ENCODE results near the gene LAPTM4A. TPM values are rescaled to one million over a fixed set of nuclear protein-coding genes. Genes with fewer than 3 reads are reported as not detected.
"Not testable (repeated sequence)": the region's sequence is repeated elsewhere in the genome, so short reads cannot be mapped to it uniquely, and the experiment has no call there.

The LAPTM4A gene
- total RNA-seq, 1 experiment from 2014 or later: 160 TPM

GRCh38 chr2:20091305-20091991 is 40.0 kb upstream of the LAPTM4A start:
- intact Hi-C loops (cut with micrococcal nuclease): no loop called here
- H3K9me3 Mint-ChIP-seq (ENCODE audit: unreplicated experiment): no peaks in the 10 kb centered on the region
- no peak for TF ChIP-seq CTCF (IDR thresholded peaks at IDR 0.05; ENCODE audit: unreplicated experiment)
- CTCF ChIA-PET: interaction anchor here (0.7 to 9.1 kb wide), 4 partner anchors 22 to 154 kb away, joined by 3 to 205 read pairs (median 24); no protein-coding TSS in a partner anchor
- no peaks in the 10 kb centered on the region for H3K27me3 Mint-ChIP-seq (ENCODE audit: insufficient read depth, unreplicated experiment)
- BruUV-seq (replicated peaks): TSS peak; percentile 69
- no peaks in the 10 kb centered on the region for H3K36me3 Mint-ChIP-seq (ENCODE audit: insufficient read depth, unreplicated experiment)
- H3K4me3 Mint-ChIP-seq (ENCODE audit: unreplicated experiment): peak overlapping the region; percentile 61
- H3K4me1 Mint-ChIP-seq (ENCODE audit: insufficient read depth, unreplicated experiment): peaks cover 41% of the 10 kb centered on the region
- peak overlapping the region; percentile 49 for H3K27ac Mint-ChIP-seq (ENCODE audit: low read depth, unreplicated experiment)
- DNase-seq (ENCODE audit: unreplicated experiment): peak; percentile 71
- POLR2A ChIA-PET: interaction anchor here (0.5 to 7.2 kb wide), 12 partner anchors 19 to 134 kb away, joined by 3 to 83 read pairs (median 5); partner anchors contain the start of genes LAPTM4A and SDC1

GRCh38 chr2:20089715-20090464 is 38.5 kb upstream of the LAPTM4A start:
- intact Hi-C loops (cut with micrococcal nuclease): no loop called here
- no peak for DNase-seq (ENCODE audit: unreplicated experiment)
- no peaks in the 10 kb centered on the region for H3K9me3 Mint-ChIP-seq (ENCODE audit: unreplicated experiment)
- no peak overlapping the region for H3K4me3 Mint-ChIP-seq (ENCODE audit: unreplicated experiment)
- no peak for TF ChIP-seq CTCF (IDR thresholded peaks at IDR 0.05; ENCODE audit: unreplicated experiment)
- CTCF ChIA-PET: interaction anchor here (0.5 to 9.1 kb wide), 4 partner anchors 48 to 130 kb away, joined by 3 to 205 read pairs (median 4); no protein-coding TSS in a partner anchor
- H3K27ac Mint-ChIP-seq (ENCODE audit: low read depth, unreplicated experiment): no peak overlapping the region
- H3K36me3 Mint-ChIP-seq (ENCODE audit: insufficient read depth, unreplicated experiment): no peaks in the 10 kb centered on the region
- H3K27me3 Mint-ChIP-seq (ENCODE audit: insufficient read depth, unreplicated experiment): no peaks in the 10 kb centered on the region
- H3K4me1 Mint-ChIP-seq (ENCODE audit: insufficient read depth, unreplicated experiment): peaks cover 41% of the 10 kb centered on the region
- POLR2A ChIA-PET: interaction anchor here (0.6 to 7.2 kb wide), 4 partner anchors 13 to 90 kb away, joined by 3 to 83 read pairs (median 6); partner anchors contain the start of gene LAPTM4A
- BruUV-seq (replicated peaks): no TSS peak

- intact Hi-C loops (cut with micrococcal nuclease): loop anchor here (2.0 kb wide), 1 partner anchor 17 kb away; no protein-coding TSS in a partner anchor
- not testable (repeated sequence) for BruUV-seq (replicated peaks); H3K4me3 Mint-ChIP-seq (ENCODE audit: unreplicated experiment); H3K27me3 Mint-ChIP-seq (ENCODE audit: insufficient read depth, unreplicated experiment); H3K4me1 Mint-ChIP-seq (ENCODE audit: insufficient read depth, unreplicated experiment); H3K9me3 Mint-ChIP-seq (ENCODE audit: unreplicated experiment); H3K36me3 Mint-ChIP-seq (ENCODE audit: insufficient read depth, unreplicated experiment); H3K27ac Mint-ChIP-seq (ENCODE audit: low read depth, unreplicated experiment)
- DNase-seq (ENCODE audit: unreplicated experiment): peak; percentile 75
- POLR2A ChIA-PET: interaction anchor here (0.6 to 1.6 kb wide), 7 partner anchors 12 to 966 kb away, joined by 3 to 10 read pairs (median 4); partner anchors contain the start of genes LAPTM4A and WDR35
- CTCF ChIA-PET: interaction anchor here (0.9 to 1.8 kb wide), 3 partner anchors 13 to 34 kb away, joined by 3 to 5 read pairs (median 4); partner anchors contain the start of gene LAPTM4A
Observed at GRCh38 chr2:20085909-20086308, 34.5 kb upstream of the LAPTM4A start.

- H3K4me1 Mint-ChIP-seq (ENCODE audit: insufficient read depth, unreplicated experiment); H3K4me3 Mint-ChIP-seq (ENCODE audit: unreplicated experiment); intact Hi-C loops (cut with micrococcal nuclease); BruUV-seq (replicated peaks); H3K9me3 Mint-ChIP-seq (ENCODE audit: unreplicated experiment); H3K27me3 Mint-ChIP-seq (ENCODE audit: insufficient read depth, unreplicated experiment); H3K36me3 Mint-ChIP-seq (ENCODE audit: insufficient read depth, unreplicated experiment); DNase-seq (ENCODE audit: unreplicated experiment); H3K27ac Mint-ChIP-seq (ENCODE audit: low read depth, unreplicated experiment): not testable (repeated sequence)
- POLR2A ChIA-PET: interaction anchor here (0.8 to 0.9 kb wide), 2 partner anchors 12 to 15 kb away, joined by 3 to 6 read pairs; no protein-coding TSS in a partner anchor
- CTCF ChIA-PET: interaction anchor here (1.1 kb wide), 1 partner anchor 67 kb away, joined by 6 read pairs; no protein-coding TSS in a partner anchor
Observed at GRCh38 chr2:20082812-20083211, 31.4 kb upstream of the LAPTM4A start.

Data from MCF 10A (cell line).